Endodermal cell (in vitro differentiated cells): ENCODE results near the gene DDX6. TPM values are rescaled to one million over a fixed set of nuclear protein-coding genes. Genes with fewer than 3 reads are reported as not detected.

Experiments
- DNase-seq: peaks from one replicate; pipeline ENCODE4 v3.0.0-alpha.2; 2017
- H3K27ac ChIP-seq: 2 replicates; pipeline ENCODE4 v1.5.1; 2013; ENCODE audit warnings: mild to moderate bottlenecking, low read depth, low read length, moderate library complexity
- H3K27me3 ChIP-seq: 2 replicates; pipeline ENCODE4 v1.6.1; 2013; ENCODE audit warnings: mild to moderate bottlenecking, low read length, moderate library complexity; ENCODE audit not compliant: insufficient read depth, control insufficient read depth, poor library complexity, severe bottlenecking
- H3K36me3 ChIP-seq: 2 replicates; pipeline ENCODE4 v1.7.0; 2013; ENCODE audit warnings: mild to moderate bottlenecking, low read length, moderate library complexity; ENCODE audit not compliant: control insufficient read depth, insufficient read depth
- H3K4me1 ChIP-seq: one replicate; pipeline ENCODE4 v1.7.0; 2013; ENCODE audit warnings: low read length; ENCODE audit not compliant: control insufficient read depth, insufficient read depth
- H3K4me3 ChIP-seq: 2 replicates; pipeline ENCODE4 v1.5.1; 2013; ENCODE audit warnings: mild to moderate bottlenecking, low read length, moderate library complexity
- H3K9ac ChIP-seq: 2 replicates; pipeline ENCODE4 v1.6.1; 2013; ENCODE audit warnings: mild to moderate bottlenecking, low read length, moderate library complexity; ENCODE audit not compliant: poor library complexity, severe bottlenecking; ENCODE audit errors: extremely low read depth
- H3K9me3 ChIP-seq: 2 replicates; pipeline ENCODE4 v1.6.1; 2013; ENCODE audit warnings: mild to moderate bottlenecking, low read length, moderate library complexity; ENCODE audit not compliant: control insufficient read depth
- H3K27ac Mint-ChIP-seq: 2 replicates; pipeline ENCODE4 v1.8.0; 2020; ENCODE audit warnings: mixed read lengths
- H3K27me3 Mint-ChIP-seq: 2 replicates; pipeline ENCODE4 v1.8.0; 2021; ENCODE audit warnings: mild to moderate bottlenecking, mixed read lengths; ENCODE audit not compliant: insufficient read depth
- H3K36me3 Mint-ChIP-seq: 2 replicates; pipeline ENCODE4 v1.8.0; 2020; ENCODE audit warnings: low read depth, mixed read lengths
- H3K4me1 Mint-ChIP-seq: 2 replicates; pipeline ENCODE4 v1.8.0; 2020; ENCODE audit warnings: mixed read lengths
- H3K4me3 Mint-ChIP-seq: 2 replicates; pipeline ENCODE4 v1.8.0; 2020; ENCODE audit warnings: mild to moderate bottlenecking, moderate library complexity, mixed read lengths
- H3K9me3 Mint-ChIP-seq: 2 replicates; pipeline ENCODE4 v1.8.0; 2020; ENCODE audit warnings: mild to moderate bottlenecking, mixed read lengths
- CTCF ChIP-seq: fragments of 200-600 bp; sonication (generic); conservative IDR thresholded peaks from 2 replicates; pipeline ENCODE4 v1.5.0; 2021; ENCODE audit warnings: antibody characterized with exemption, mild to moderate bottlenecking
- WGBS, 2 experiments: methylation state at CpG; one replicate each; pipeline versions ENCODE4 v1.1.5 to v1.1.7; 2013; ENCODE audit warnings: missing lambda C conversion rate in 2 of 2, mixed read lengths in 1 of 2; ENCODE audit not compliant: insufficient coverage in 1 of 2, insufficient read length in 1 of 2; 5-methylcytosine and 5-hydroxymethylcytosine counted together
- total RNA-seq, 2 donors: library from RNA; stranded (reverse); fragmentation: NEBNext Ultra II Directional in 1 of 2; extraction: Animal tissue kit (Norgen Biotek cat#: 25700) in 1 of 2; gene quantifications; 2 replicates in 1 of 2; 3 replicates in 1 of 2; pipeline ENCODE4 v1.2.1, GENCODE V29; 2021

The DDX6 gene
- total RNA-seq, 2 donors from 2014 or later: 103 to 133 TPM

DNA sequence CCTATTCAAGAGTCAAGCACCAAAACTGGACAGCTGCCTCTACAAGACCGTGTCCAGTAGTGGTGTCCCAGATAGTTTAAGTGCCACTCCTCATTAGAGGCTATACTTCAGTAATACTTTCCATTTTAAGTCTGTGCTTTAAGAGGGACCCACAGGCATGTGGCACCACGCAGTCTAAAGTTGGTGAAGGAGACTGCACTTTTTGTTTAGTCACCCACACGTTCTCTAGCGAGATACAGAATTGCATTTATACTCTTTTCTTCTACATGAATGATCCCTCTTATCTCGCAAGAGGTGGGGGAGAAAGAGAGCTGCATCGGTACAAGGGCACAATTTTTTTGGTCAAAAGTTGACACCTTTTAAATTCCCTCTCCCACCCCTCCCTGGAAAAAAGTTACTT, 41.5 kb downstream of the DDX6 start:
- no peaks in the 10 kb centered on the region for H3K4me1 ChIP-seq
- no peaks in the 10 kb centered on the region for H3K9me3 ChIP-seq
- DNase-seq: no peak
- no peaks in the 10 kb centered on the region for H3K9me3 Mint-ChIP-seq
- peaks cover 39% of the 10 kb centered on the region for H3K36me3 Mint-ChIP-seq
- no peak overlapping the region for H3K4me3 ChIP-seq
- no peak for TF ChIP-seq CTCF
- peak overlapping the region; percentile 22 for H3K27ac ChIP-seq
- H3K9ac ChIP-seq: no peak overlapping the region
- H3K4me1 Mint-ChIP-seq: peaks cover 8% of the 10 kb centered on the region
- WGBS, 2 experiments: 94 to 98% methylated on average over 4 to 6 of the region's 6 CpGs
- H3K27me3 Mint-ChIP-seq: no peaks in the 10 kb centered on the region
- H3K4me3 Mint-ChIP-seq: no peak overlapping the region
- H3K36me3 ChIP-seq: peaks cover 56% of the 10 kb centered on the region
- no peaks in the 10 kb centered on the region for H3K27me3 ChIP-seq
- no peak overlapping the region for H3K27ac Mint-ChIP-seq

GRCh38 chr11:118748056-118748455, 42.9 kb downstream of the DDX6 start:
- peak overlapping the region; percentile 29 for H3K27ac ChIP-seq
- Mint-ChIP-seq H3K9me3 (no peaks in the 10 kb centered on the region), H3K4me3 (no peak overlapping the region), H3K27ac (peak overlapping the region; percentile 50), H3K27me3 (no peaks in the 10 kb centered on the region), H3K4me1 (peaks cover 10% of the 10 kb centered on the region), H3K36me3 (peaks cover 30% of the 10 kb centered on the region)
- no peak for DNase-seq
- no peaks in the 10 kb centered on the region for H3K9me3 ChIP-seq
- no peak for TF ChIP-seq CTCF
- H3K4me1 ChIP-seq: no peaks in the 10 kb centered on the region
- H3K36me3 ChIP-seq: peaks cover 45% of the 10 kb centered on the region
- H3K9ac ChIP-seq: no peak overlapping the region
- no peak overlapping the region for H3K4me3 ChIP-seq
- no peaks in the 10 kb centered on the region for H3K27me3 ChIP-seq

DNA sequence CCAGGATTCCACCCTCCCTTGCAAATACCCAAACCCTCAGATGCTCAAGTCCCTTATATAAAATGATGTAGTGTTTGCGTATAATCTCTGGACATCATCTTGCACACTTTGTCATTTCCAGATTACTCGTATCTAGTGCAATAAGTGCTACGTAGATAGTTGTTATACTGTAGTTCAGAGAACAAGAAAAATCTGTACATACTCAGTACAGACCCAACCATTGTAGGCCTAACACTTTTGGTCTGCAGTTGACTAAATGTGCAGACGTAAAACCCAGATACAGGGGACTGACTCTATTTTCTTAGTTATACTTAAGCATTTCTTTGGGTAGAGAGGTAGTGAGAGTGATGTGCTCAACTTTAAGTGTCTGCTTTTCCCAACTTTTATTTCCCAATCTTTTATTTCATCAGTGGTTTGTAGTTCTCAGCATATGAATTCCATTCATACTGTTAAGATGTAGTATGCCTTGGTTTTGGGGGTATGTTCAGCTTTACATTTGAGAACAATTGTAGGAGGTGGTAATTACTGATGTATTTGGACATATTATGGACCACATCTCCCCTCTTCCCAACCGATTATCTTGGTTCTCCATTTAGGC, 43.9 kb downstream of the DDX6 start:
- H3K27ac Mint-ChIP-seq: no peak overlapping the region
- Histone ChIP-seq H3K27ac (peak overlapping the region; percentile 21), H3K9ac (no peak overlapping the region), H3K36me3 (peaks cover 35% of the 10 kb centered on the region), H3K4me1 (no peaks in the 10 kb centered on the region), H3K27me3 (no peaks in the 10 kb centered on the region), H3K9me3 (no peaks in the 10 kb centered on the region), H3K4me3 (no peak overlapping the region)
- H3K4me1 Mint-ChIP-seq: peaks cover 16% of the 10 kb centered on the region
- TF ChIP-seq CTCF: no peak
- H3K27me3 Mint-ChIP-seq: no peaks in the 10 kb centered on the region
- no peak overlapping the region for H3K4me3 Mint-ChIP-seq
- WGBS, 2 experiments: 95 to 100% methylated on average over 2 to 5 of the region's 5 CpGs
- DNase-seq: no peak
- no peaks in the 10 kb centered on the region for H3K9me3 Mint-ChIP-seq
- peaks cover 22% of the 10 kb centered on the region for H3K36me3 Mint-ChIP-seq
